T-helper 1 cell treated with Interleukin-12 subunit alpha and Interleukin-12 subunit beta and Interleukin-4 antibody, amounts not matched to agents 30 μg/mL and 1 μg/mL, for 36 hours (primary cell): ENCODE measurements around the gene SLC15A3.

ENCODE experiments used
- H3K27ac Mint-ChIP-seq: one replicate; pipeline ENCODE4 v1.8.0; 2021; ENCODE audit warnings: mild to moderate bottlenecking, mixed read lengths
- H3K27me3 Mint-ChIP-seq: one replicate; pipeline ENCODE4 v1.8.0; 2021; ENCODE audit warnings: low read depth, mixed read lengths
- H3K36me3 Mint-ChIP-seq: one replicate; pipeline ENCODE4 v1.8.0; 2021; ENCODE audit warnings: low read depth, mixed read lengths
- H3K4me1 Mint-ChIP-seq: one replicate; pipeline ENCODE4 v1.8.0; 2021; ENCODE audit warnings: low read depth, mixed read lengths
- H3K4me3 Mint-ChIP-seq: one replicate; pipeline ENCODE4 v1.8.0; 2021; ENCODE audit warnings: mild to moderate bottlenecking, moderate library complexity, mixed read lengths
- H3K9me3 Mint-ChIP-seq: one replicate; pipeline ENCODE4 v1.8.0; 2021; ENCODE audit warnings: mixed read lengths

SLC15A3 gene

GRCh38 chr11:60946601-60947264, 5.2 kb downstream of the SLC15A3 start:
- H3K27ac Mint-ChIP-seq, result no peak overlapping the region
- H3K4me1 Mint-ChIP-seq, result peaks cover 7% of the 10 kb centered on the region
- no peaks in the 10 kb centered on the region for H3K36me3 Mint-ChIP-seq
- H3K27me3 Mint-ChIP-seq, result peaks cover 24% of the 10 kb centered on the region
- no peaks in the 10 kb centered on the region for H3K9me3 Mint-ChIP-seq
- H3K4me3 Mint-ChIP-seq, result no peak overlapping the region

DNA sequence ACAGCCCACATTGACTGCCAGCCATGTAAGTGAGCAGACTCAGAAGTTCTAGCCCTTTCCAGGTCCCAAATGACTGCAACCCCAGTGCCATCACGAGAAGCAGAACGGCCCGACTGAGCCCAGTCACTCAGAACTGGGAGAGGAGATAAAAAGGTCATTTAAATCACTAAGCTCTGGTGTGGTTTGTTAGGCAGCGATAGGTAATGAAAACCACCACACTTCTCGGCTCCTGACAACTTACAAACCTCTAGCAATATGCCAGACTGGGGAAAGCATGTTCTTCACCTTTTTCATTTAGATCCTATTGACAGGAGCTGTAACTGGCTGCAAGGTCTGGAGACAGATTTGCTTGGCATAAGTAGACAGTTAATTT, 6.7 kb downstream of the SLC15A3 start:
- H3K27ac Mint-ChIP-seq, result no peak overlapping the region
- no peaks in the 10 kb centered on the region for H3K36me3 Mint-ChIP-seq
- no peaks in the 10 kb centered on the region for H3K9me3 Mint-ChIP-seq
- H3K27me3 Mint-ChIP-seq, result peaks cover 20% of the 10 kb centered on the region
- no peak overlapping the region for H3K4me3 Mint-ChIP-seq
- H3K4me1 Mint-ChIP-seq, result peaks cover 4% of the 10 kb centered on the region

DNA sequence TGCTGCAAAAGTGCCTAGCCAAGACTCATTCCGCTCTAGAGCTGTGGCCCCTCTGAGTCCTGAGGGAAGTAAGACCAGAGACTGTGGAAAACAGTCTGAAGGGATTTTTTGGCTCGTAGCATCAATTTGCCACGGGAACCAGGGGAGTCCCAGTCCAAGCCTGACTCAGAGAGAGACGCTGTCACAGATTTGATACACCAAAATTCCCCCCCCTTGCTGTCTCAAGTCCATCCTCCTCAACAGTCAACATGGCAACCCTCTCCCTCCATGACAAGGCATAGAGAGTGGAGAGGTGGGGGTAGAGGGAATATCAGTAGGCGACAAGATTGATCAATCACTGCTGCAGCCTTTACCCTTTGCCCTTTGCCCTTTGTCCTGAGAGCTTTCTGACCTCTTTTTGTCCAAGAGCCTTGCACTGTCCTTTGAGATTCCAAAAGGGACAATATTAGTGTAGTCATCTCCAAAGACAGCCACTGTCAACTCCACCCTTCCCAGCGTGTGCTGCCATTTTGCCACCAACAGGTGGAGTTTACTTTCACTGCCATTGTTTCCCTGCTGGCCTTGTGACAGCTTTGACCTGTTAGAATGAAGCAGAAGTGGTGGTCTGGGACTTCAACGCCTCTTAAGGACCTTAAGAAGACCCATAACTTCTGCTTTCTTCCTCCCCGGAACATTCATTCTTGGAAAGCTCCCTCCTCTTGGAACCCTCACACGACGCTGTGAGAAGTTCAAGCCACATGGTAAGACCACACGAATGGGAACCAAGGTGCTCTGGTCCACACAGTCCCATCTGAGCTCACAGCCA, 7.3 kb downstream of the SLC15A3 start:
- H3K36me3 Mint-ChIP-seq, result no peaks in the 10 kb centered on the region
- no peak overlapping the region for H3K27ac Mint-ChIP-seq
- peaks cover 16% of the 10 kb centered on the region for H3K27me3 Mint-ChIP-seq
- H3K4me1 Mint-ChIP-seq, result peaks cover 3% of the 10 kb centered on the region
- no peaks in the 10 kb centered on the region for H3K9me3 Mint-ChIP-seq
- no peak overlapping the region for H3K4me3 Mint-ChIP-seq

DNA sequence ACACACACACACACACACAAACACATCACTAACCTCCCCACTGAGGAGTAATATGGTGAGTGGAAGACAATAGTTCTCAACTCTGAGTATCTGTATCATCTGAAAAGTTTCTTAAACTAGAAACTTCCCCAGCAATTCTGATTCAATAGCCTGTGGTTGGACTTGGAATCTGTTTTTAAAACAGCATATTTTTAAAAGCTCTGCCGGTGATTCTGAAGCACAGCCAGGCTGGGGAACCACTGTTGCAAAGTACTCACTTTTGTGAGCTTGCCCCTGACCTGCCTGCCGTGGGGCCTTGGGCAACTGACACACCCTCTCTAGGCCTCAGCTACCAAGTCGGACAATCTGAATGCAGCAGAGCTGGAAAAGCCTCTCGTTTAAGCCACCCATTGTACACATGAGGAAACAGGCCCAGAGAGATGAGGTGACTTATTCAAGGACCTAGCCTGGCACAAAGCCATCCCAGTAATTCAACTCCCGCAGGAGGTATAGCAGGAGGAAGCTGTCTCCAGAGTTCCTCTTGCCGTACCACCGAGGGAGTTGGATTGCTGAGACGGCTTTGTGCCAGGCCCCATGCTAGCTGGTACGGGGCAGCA, 8.9 kb downstream of the SLC15A3 start:
- peaks cover 4% of the 10 kb centered on the region for H3K27me3 Mint-ChIP-seq
- no peak overlapping the region for H3K4me3 Mint-ChIP-seq
- no peaks in the 10 kb centered on the region for H3K36me3 Mint-ChIP-seq
- H3K9me3 Mint-ChIP-seq, result no peaks in the 10 kb centered on the region
- H3K27ac Mint-ChIP-seq, result no peak overlapping the region
- peaks cover 2% of the 10 kb centered on the region for H3K4me1 Mint-ChIP-seq

DNA sequence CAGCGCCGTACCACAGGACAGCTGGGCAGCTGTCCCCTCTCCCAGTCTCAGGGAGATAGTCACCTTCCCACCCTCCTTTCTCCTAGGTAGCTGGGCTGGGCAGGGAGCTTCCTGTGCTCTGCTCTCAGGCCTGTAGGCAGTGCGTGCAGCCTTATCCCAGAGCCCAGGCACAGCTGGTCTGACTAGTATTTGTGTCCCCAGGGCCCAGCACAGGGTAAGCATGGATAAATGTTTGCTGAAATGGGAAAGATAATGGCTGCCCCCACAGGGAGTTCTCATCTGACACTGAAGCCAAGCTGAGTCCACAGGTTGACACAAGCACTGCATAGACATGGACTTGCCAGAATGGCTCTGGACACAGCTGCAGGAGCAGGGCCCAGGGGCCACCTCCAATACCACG, 9.8 kb downstream of the SLC15A3 start:
- H3K36me3 Mint-ChIP-seq, result no peaks in the 10 kb centered on the region
- H3K4me1 Mint-ChIP-seq, result peaks cover 2% of the 10 kb centered on the region
- no peaks in the 10 kb centered on the region for H3K9me3 Mint-ChIP-seq
- no peak overlapping the region for H3K27ac Mint-ChIP-seq
- H3K27me3 Mint-ChIP-seq, result peaks cover 4% of the 10 kb centered on the region
- H3K4me3 Mint-ChIP-seq, result no peak overlapping the region

DNA sequence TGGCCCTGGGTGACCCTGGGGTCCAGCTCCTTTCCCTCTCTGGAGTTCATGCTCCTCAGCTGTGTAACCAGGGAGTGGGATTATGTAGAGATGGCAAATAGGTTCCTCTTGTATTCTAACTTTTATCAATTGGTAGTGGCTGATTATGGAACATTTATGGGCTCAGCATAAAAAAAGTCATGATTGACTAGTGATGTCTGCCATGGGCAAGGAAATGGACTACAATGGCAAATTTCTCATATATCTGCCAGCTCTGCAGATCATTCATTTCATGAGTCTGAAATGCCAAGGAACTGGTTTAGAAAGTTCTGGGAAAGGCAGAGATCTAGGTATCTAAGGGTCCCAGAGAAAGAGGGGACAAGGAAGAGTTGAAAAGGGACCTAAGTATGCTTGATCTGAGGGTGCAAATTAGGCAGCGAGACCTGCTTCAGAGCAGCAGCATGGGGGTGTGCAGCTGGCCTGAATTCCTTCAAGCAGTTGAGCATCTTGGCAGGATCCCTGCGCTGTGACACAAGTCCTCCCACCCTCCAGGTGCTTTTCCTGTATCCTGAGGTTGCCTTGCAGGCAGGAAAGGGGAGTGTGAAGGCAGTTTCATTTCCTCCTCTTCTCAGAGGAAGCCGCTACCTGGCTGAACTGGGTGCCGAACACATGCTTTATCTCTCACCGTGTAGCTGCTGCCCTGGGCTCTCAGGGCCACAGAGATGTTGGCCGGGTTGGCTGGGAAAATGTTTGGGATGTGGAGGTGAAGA, 10.4 kb downstream of the SLC15A3 start:
- Mint-ChIP-seq H3K4me1 (peaks cover 2% of the 10 kb centered on the region), H3K27me3 (peaks cover 4% of the 10 kb centered on the region), H3K36me3 (no peaks in the 10 kb centered on the region), H3K4me3 (no peak overlapping the region), H3K27ac (no peak overlapping the region), H3K9me3 (no peaks in the 10 kb centered on the region)

GRCh38 chr11:60939855-60940254, 12.1 kb downstream of the SLC15A3 start:
- no peak overlapping the region for H3K4me3 Mint-ChIP-seq
- no peaks in the 10 kb centered on the region for H3K9me3 Mint-ChIP-seq
- H3K27me3 Mint-ChIP-seq, result no peaks in the 10 kb centered on the region
- H3K4me1 Mint-ChIP-seq, result peaks cover 2% of the 10 kb centered on the region
- H3K36me3 Mint-ChIP-seq, result no peaks in the 10 kb centered on the region
- no peak overlapping the region for H3K27ac Mint-ChIP-seq

DNA sequence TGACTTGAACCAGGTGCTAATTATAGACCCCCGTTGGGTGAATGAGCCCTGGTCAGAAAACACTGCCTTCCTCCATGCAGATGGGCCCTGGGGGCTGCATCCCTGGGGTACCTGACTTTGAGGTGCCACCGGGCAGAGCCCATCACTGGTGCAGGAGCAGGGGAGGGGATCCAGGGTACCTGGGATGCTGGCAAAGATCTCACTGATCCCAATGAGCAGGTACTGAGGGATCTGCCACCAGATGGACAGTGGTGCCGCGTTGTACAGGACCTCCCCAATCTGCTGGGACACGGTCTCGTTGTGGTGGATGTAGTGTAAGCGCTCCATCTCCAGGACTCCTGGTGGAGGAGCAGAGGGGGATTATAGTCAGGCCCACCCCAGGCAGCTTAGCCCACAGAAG, 12.7 kb downstream of the SLC15A3 start:
- Mint-ChIP-seq H3K27me3 (no peaks in the 10 kb centered on the region), H3K4me1 (peaks cover 2% of the 10 kb centered on the region), H3K9me3 (no peaks in the 10 kb centered on the region), H3K27ac (no peak overlapping the region), H3K4me3 (no peak overlapping the region), H3K36me3 (no peaks in the 10 kb centered on the region)

DNA sequence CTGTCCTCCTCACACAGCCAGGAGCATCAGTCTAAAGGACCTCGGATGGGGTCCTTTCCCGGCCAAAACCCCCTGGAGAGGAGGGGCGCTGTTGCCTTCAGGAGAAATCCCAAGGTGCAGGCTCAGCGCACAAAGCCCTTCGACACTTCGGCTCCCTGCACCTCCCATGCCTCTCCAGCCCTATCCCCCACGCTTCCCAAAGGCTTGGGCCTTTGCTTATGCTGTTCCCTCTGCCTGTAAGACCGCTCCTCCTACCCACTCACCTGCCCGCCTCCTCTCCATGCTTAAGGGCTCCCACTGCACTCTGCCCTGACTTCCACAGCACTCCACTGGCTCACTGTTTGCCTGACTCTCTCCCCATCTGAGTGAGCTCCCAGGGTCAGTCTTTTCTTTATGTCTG, 13.5 kb downstream of the SLC15A3 start:
- H3K36me3 Mint-ChIP-seq, result no peaks in the 10 kb centered on the region
- H3K27ac Mint-ChIP-seq, result no peak overlapping the region
- peaks cover 2% of the 10 kb centered on the region for H3K4me1 Mint-ChIP-seq
- H3K4me3 Mint-ChIP-seq, result no peak overlapping the region
- no peaks in the 10 kb centered on the region for H3K9me3 Mint-ChIP-seq
- H3K27me3 Mint-ChIP-seq, result no peaks in the 10 kb centered on the region

- Mint-ChIP-seq H3K9me3 (no peaks in the 10 kb centered on the region), H3K4me1 (peaks cover 2% of the 10 kb centered on the region), H3K4me3 (no peak overlapping the region), H3K27me3 (no peaks in the 10 kb centered on the region), H3K36me3 (no peaks in the 10 kb centered on the region), H3K27ac (no peak overlapping the region)
These were observed 14.2 kb downstream of the SLC15A3 start for GRCh38 chr11:60937811-60938210.

DNA sequence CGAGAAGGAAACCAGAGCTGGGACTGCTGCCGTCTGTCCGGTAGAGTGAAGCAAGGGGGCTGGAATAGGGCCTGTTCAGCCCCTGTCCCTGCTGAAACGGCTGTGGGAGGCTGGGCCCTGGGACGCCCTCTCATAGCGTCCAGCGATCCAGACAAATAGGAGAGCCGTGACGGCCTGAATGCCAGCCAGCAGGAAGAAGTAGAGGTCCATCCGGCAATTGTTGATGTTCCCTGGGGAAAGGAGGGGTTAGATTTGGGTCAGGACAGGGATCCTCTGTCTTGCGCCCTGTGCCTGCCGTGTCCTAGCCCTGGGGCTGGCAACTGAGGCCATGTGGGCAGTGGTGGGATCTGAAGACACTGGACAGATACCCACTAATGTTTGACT, 14.8 kb downstream of the SLC15A3 start:
- H3K9me3 Mint-ChIP-seq, result no peaks in the 10 kb centered on the region
- H3K27ac Mint-ChIP-seq, result no peak overlapping the region
- H3K4me1 Mint-ChIP-seq, result peaks cover 2% of the 10 kb centered on the region
- H3K27me3 Mint-ChIP-seq, result no peaks in the 10 kb centered on the region
- H3K36me3 Mint-ChIP-seq, result no peaks in the 10 kb centered on the region
- no peak overlapping the region for H3K4me3 Mint-ChIP-seq

GRCh38 chr11:60936467-60937143, 15.4 kb downstream of the SLC15A3 start:
- H3K4me1 Mint-ChIP-seq, result peaks cover 2% of the 10 kb centered on the region
- no peaks in the 10 kb centered on the region for H3K27me3 Mint-ChIP-seq
- no peak overlapping the region for H3K27ac Mint-ChIP-seq
- no peaks in the 10 kb centered on the region for H3K9me3 Mint-ChIP-seq
- H3K4me3 Mint-ChIP-seq, result no peak overlapping the region
- no peaks in the 10 kb centered on the region for H3K36me3 Mint-ChIP-seq

DNA sequence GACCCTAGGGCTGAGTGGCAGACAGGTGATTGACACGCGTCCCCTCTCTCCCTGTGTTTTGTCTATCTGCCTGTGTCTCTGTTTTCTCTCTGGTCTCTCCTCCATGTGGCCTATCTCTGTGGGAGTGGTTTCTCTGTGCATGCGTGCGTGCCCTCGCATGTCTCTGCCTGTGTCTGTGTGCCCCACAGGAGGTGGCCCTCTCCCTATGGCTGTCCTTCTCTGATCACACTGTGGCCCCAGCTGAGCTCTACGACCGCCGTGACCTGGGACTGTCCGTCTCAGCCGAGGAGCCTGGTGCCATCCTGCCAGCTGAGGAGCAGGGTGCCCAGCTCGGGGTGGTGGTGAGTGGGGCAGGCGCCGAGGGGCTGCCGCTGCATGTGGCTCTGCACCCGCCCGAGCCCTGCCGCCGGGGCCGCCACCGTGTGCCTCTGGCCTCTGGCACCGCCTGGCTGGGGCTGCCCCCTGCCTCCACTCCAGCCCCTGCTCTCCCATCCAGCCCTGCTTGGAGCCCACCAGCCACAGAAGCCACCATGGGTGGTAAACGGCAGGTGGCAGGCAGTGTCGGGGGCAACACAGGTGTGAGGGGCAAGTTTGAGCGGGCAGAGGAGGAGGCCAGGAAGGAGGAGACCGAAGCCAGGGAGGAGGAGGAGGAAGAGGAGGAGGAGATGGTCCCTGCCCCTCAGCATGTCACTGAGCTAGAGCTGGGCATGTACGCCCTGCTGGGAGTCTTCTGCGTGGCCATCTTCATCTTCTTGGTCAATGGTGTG, 16.1 kb downstream of the SLC15A3 start:
- peaks cover 2% of the 10 kb centered on the region for H3K4me1 Mint-ChIP-seq
- no peak overlapping the region for H3K27ac Mint-ChIP-seq
- H3K4me3 Mint-ChIP-seq, result no peak overlapping the region
- H3K36me3 Mint-ChIP-seq, result no peaks in the 10 kb centered on the region
- H3K9me3 Mint-ChIP-seq, result no peaks in the 10 kb centered on the region
- no peaks in the 10 kb centered on the region for H3K27me3 Mint-ChIP-seq
